ENCODE data around the gene SFXN4. TPM values are rescaled to one million over a fixed set of nuclear protein-coding genes. Genes with fewer than 3 reads are reported as not detected.

SFXN4 gene
- total and polyA plus RNA-seq, 2 of the 13 experiments (the other 11 are each of a cell fraction or from before 2014, with no cell fraction given), result 47.7 to 64.9 TPM

DNA sequence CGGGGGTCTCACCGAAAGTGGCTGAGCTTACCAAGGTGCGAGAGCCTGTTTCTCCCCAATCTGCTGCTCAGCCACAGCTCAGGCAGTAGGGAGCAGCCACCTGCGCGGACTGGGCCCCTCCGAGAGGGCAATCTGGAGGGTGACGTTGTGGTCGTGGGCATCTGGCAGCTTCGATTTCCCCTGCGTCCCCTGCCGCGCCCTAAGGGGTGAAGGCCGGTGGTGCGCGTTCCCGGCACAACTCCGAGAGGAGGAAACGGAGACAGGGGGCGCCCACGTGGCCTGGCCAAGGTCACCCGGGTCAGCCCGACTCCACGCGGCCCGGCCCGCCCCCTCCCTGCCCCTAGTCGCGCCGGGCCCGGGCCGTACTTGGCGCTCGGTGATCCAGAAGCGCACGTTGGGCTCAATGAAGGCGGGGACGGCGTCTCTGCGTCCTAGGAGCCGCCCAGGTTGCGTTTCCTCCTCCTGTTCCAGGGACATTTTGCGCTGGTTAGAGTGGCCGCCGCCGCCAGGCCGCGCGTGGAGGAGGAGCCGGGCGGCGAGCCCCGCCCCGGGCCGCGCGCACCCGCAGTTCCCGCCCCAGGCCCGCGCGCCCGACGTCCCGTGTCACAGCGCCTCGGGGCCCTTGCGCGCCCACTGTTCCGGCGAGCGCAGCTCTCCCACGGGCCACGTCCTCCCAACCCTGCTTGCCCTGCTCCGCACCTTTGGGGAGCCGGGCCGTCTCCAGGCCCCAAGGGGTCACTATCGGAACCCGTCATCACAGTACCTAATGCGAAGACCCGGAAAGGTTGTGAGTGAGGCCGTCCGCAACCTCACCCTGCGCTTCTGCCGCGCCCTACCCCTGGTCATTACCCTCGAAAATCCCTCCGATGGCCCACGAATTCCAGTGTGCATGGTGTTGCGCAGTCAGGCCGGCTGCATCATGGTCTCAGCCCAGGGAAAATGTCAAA, at the start of gene SFXN4 (continued):
- TF ChIP-seq, protein P1, sequence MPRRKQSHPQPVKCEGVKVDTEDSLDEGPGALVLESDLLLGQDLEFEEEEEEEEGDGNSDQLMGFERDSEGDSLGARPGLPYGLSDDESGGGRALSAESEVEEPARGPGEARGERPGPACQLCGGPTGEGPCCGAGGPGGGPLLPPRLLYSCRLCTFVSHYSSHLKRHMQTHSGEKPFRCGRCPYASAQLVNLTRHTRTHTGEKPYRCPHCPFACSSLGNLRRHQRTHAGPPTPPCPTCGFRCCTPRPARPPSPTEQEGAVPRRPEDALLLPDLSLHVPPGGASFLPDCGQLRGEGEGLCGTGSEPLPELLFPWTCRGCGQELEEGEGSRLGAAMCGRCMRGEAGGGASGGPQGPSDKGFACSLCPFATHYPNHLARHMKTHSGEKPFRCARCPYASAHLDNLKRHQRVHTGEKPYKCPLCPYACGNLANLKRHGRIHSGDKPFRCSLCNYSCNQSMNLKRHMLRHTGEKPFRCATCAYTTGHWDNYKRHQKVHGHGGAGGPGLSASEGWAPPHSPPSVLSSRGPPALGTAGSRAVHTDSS (CRISPR knock-in tag; conservative IDR thresholded peaks at IDR 0.05), result no peak
- TF ChIP-seq PAF1 (CRISPR knock-in tag; IDR thresholded peaks at IDR 0.05) (no peak), MED1 (CRISPR knock-in tag; IDR thresholded peaks at IDR 0.05) (peak; percentile 47; the same call in 1 of the 2 replicates), ZSCAN22 (CRISPR knock-in tag; IDR thresholded peaks at IDR 0.05) (no peak), ZNF562 (CRISPR knock-in tag; IDR thresholded peaks at IDR 0.05; ENCODE audit: borderline replicate concordance) (no peak), DMAP1 (CRISPR knock-in tag; IDR thresholded peaks at IDR 0.05) (peak; percentile 100), ZMYM2 (CRISPR knock-in tag; IDR thresholded peaks at IDR 0.05) (0 out of 2 replicates have a peak, but pooled peaks have one; percentile 24), HDAC1 (CRISPR knock-in tag; IDR thresholded peaks at IDR 0.05) (peak; percentile 54; the same call in 1 of the 2 replicates), ZEB1 (IDR thresholded peaks at IDR 0.05; ENCODE audit: insufficient replicate concordance, low read depth) (no peak)
- TF ChIP-seq, protein P2, sequence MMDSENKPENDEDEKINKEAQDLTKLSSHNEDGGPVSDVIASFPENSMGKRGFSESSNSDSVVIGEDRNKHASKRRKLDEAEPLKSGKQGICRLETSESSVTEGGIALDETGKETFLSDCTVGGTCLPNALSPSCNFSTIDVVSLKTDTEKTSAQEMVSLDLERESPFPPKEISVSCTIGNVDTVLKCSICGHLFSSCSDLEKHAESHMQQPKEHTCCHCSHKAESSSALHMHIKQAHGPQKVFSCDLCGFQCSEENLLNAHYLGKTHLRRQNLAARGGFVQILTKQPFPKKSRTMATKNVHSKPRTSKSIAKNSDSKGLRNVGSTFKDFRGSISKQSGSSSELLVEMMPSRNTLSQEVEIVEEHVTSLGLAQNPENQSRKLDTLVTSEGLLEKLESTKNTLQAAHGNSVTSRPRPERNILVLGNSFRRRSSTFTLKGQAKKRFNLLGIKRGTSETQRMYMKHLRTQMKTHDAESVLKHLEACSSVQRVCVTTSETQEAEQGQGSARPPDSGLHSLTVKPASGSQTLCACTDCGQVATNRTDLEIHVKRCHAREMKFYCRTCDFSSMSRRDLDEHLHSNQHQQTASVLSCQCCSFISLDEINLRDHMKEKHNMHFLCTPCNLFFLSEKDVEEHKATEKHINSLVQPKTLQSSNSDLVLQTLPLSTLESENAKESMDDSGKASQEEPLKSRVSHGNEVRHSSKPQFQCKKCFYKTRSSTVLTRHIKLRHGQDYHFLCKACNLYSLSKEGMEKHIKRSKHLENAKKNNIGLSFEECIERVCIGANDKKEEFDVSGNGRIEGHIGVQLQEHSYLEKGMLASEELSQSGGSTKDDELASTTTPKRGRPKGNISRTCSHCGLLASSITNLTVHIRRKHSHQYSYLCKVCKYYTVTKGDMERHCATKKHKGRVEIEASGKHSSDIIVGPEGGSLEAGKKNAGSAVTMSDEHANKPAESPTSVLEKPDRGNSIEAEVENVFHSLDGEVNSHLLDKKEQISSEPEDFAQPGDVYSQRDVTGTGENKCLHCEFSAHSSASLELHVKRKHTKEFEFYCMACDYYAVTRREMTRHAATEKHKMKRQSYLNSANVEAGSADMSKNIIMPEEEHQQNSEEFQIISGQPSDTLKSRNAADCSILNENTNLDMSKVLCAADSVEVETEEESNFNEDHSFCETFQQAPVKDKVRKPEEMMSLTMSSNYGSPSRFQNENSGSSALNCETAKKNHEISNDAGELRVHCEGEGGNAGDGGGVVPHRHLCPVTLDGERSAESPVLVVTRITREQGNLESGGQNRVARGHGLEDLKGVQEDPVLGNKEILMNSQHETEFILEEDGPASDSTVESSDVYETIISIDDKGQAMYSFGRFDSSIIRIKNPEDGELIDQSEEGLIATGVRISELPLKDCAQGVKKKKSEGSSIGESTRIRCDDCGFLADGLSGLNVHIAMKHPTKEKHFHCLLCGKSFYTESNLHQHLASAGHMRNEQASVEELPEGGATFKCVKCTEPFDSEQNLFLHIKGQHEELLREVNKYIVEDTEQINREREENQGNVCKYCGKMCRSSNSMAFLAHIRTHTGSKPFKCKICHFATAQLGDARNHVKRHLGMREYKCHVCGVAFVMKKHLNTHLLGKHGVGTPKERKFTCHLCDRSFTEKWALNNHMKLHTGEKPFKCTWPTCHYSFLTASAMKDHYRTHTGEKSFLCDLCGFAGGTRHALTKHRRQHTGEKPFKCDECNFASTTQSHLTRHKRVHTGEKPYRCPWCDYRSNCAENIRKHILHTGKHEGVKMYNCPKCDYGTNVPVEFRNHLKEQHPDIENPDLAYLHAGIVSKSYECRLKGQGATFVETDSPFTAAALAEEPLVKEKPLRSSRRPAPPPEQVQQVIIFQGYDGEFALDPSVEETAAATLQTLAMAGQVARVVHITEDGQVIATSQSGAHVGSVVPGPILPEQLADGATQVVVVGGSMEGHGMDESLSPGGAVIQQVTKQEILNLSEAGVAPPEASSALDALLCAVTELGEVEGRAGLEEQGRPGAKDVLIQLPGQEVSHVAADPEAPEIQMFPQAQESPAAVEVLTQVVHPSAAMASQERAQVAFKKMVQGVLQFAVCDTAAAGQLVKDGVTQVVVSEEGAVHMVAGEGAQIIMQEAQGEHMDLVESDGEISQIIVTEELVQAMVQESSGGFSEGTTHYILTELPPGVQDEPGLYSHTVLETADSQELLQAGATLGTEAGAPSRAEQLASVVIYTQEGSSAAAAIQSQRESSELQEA (CRISPR knock-in tag; IDR thresholded peaks at IDR 0.05; ENCODE audit: not compliant biosample characterization), result no peak
- TF ChIP-seq, protein P3, sequence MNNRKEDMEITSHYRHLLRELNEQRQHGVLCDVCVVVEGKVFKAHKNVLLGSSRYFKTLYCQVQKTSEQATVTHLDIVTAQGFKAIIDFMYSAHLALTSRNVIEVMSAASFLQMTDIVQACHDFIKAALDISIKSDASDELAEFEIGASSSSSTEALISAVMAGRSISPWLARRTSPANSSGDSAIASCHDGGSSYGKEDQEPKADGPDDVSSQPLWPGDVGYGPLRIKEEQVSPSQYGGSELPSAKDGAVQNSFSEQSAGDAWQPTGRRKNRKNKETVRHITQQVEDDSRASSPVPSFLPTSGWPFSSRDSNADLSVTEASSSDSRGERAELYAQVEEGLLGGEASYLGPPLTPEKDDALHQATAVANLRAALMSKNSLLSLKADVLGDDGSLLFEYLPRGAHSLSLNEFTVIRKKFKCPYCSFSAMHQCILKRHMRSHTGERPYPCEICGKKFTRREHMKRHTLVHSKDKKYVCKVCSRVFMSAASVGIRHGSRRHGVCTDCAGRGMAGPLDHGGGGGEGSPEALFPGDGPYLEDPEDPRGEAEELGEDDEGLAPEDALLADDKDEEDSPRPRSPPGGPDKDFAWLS (CRISPR knock-in tag; IDR thresholded peaks at IDR 0.05; ENCODE audit: borderline replicate concordance), result no peak
